Thymus (tissue), 14 donors: ENCODE data around the gene POLR2J2. TPM values are rescaled to one million over a fixed set of nuclear protein-coding genes. Genes with fewer than 3 reads are reported as not detected.
"Not testable (repeated sequence)": the region's sequence is repeated elsewhere in the genome, so short reads cannot be mapped to it uniquely, and the experiment has no call there.

Experiments
- DNase-seq, 9 donors: peaks; one replicate each; pipeline ENCODE4 v3.0.0-alpha.2; 2013; ENCODE audit warnings: low spot score in 9 of 9, low read depth in 6 of 9, missing footprints in 1 of 9
- H3K27ac ChIP-seq, 2 donors: one replicate each; pipeline ENCODE4 v1.5.1; 2013; ENCODE audit warnings: control low read depth in 1 of 2, low read depth in 1 of 2, low read length in 1 of 2, mild to moderate bottlenecking in 1 of 2, moderate library complexity in 1 of 2
- H3K27me3 ChIP-seq, 2 donors: one replicate each; pipeline ENCODE4 v1.5.1; 2013; ENCODE audit warnings: low read length in 1 of 2; ENCODE audit not compliant: control insufficient read depth in 2 of 2, insufficient read depth in 1 of 2
- H3K36me3 ChIP-seq, 2 donors: one replicate each; pipeline ENCODE4 v1.5.1; 2013; ENCODE audit warnings: low read length in 1 of 2, mild to moderate bottlenecking in 1 of 2, moderate library complexity in 1 of 2; ENCODE audit not compliant: control insufficient read depth in 2 of 2, insufficient read depth in 2 of 2
- H3K4me1 ChIP-seq, 2 donors: one replicate each; pipeline ENCODE4 v1.5.1; 2013; ENCODE audit warnings: low read length in 2 of 2; ENCODE audit not compliant: control insufficient read depth in 2 of 2, insufficient read depth in 2 of 2
- H3K4me3 ChIP-seq, 2 donors: one replicate each; pipeline ENCODE4 v1.5.1; 2013; ENCODE audit warnings: low read length in 2 of 2, control low read depth in 1 of 2, mild to moderate bottlenecking in 1 of 2
- H3K9me3 ChIP-seq, 2 donors: one replicate each; pipeline ENCODE4 v1.5.1; 2013; ENCODE audit warnings: low read length in 1 of 2, mild to moderate bottlenecking in 1 of 2; ENCODE audit not compliant: control insufficient read depth in 2 of 2, insufficient read depth in 1 of 2
- WGBS: extraction: QIAGEN DNeasy Blood & Tissue Kit; methylation state at CpG from one replicate; pipeline ENCODE4 v1.1.7; 2013; 5-methylcytosine and 5-hydroxymethylcytosine counted together
- long read RNA-seq, 10 donors: transcript quantifications; one replicate each; lab custom pipeline, GENCODE V29; 2026
- polyA plus RNA-seq: library from polyadenylated mRNA; stranded (reverse); fragments of 200-250 nt; gene quantifications from one replicate; pipeline ENCODE4 v1.2.3, GENCODE V29; 2013
- total RNA-seq: library from RNA; stranded (reverse); fragments of 120-200 nt; gene quantifications from one replicate; pipeline ENCODE4 v1.2.4, GENCODE V29; 2013
- donor health status: healthy.

Gene POLR2J2
- total RNA-seq (1.3 TPM), polyA plus RNA-seq (4.8 TPM)
- long read RNA-seq, donor 1 = 0 reads
- long read RNA-seq, donor 2 = 0 reads
- long read RNA-seq, donor 3, partial matches to known transcripts = 0 of 4 reads
- long read RNA-seq, donor 3, other reads (novel, unspliced or antisense) = 0 of 4 reads
- long read RNA-seq, donor 4, partial matches to known transcripts = 0 of 4 reads
- long read RNA-seq, donor 4, other reads (novel, unspliced or antisense) = 0 of 4 reads
- long read RNA-seq, donor 5, partial matches to known transcripts = 0 of 5 reads
- long read RNA-seq, donor 5, other reads (novel, unspliced or antisense) = 0 of 5 reads
- long read RNA-seq, donor 6 = 0 reads
- long read RNA-seq, donor 7 = 0 reads
- long read RNA-seq, donor 8 = 0 reads
- long read RNA-seq, donor 9, partial matches to known transcripts = 0 of 6 reads
- long read RNA-seq, donor 9, other reads (novel, unspliced or antisense) = 0 of 6 reads
- long read RNA-seq, donor 10 = 0 reads

DNA sequence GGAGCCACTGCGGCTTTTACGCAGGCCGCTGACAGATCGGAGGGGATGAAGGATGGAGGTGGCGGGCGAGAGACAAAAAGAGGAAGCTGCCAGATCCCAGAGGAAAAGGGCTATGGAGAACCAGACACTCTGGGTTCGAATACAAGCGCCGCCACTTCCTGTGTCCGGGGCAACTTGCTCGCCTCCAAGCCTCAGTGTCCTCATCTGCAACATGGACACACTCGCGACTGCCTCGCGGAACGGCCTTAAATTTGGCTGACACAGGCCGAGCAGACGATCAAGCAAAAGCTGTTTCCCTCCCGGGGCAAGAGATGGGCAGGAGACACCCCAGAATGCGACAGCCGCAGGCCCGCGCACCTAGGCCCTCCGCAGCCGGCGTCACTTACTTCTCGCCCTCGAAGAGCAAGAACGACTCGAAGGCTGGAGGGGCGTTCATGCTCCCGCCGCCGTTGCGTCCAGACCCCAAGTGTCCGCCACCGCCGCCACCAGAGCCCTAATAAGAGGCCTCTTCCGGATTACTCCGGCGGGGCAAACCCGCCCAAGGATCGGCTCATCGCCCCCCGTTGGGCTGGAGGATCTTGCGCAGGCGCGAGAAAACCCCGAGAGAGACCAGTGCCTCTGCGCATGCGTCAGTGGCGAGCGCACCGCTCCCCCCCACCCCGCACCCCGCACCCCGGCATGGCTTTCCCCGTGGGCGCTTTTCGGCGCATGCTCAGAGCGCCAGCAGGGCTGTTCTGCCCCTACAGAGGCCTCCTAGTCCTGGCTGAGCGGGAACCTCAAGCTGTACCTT is at the start of gene POLR2J2:
TSS of gene POLR2J2 (minus strand) at position 498 of the 790 bp plus-strand sequence. CDS start at position 436, 62 bp downstream.
- H3K4me3 ChIP-seq = peak within 1 kb of the TSS; percentile 31 to 54
- not testable (repeated sequence) for H3K36me3 ChIP-seq, H3K27ac ChIP-seq, H3K9me3 ChIP-seq, H3K27me3 ChIP-seq, H3K4me1 ChIP-seq
- WGBS = 0% methylated on average over 18 of the region's 63 CpGs
- DNase-seq = peak in 4 of 9 donors; percentile 4 to 86 (median 72)

DNA sequence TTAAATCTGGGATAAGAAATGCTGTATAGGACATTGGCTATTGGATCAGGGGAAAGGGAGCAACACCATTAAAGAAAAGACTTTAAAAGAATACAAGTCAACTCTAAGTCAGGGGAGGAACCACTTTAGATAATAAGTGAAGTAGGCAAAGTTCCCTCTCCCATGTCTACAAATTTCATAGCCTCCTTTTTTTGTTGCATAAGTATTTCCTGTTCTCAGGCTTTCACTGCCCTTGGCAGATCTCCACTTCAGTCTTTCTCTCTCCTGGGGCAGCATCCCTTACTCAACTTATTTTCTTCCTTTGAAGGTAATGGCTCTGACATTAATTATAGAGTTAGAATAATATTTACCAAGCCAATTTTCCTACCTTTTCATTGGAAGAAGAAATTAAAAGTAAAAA is 47.0 kb upstream of the POLR2J2 start:
- H3K27ac ChIP-seq, H3K36me3 ChIP-seq, H3K4me1 ChIP-seq, DNase-seq, H3K4me3 ChIP-seq, H3K27me3 ChIP-seq, H3K9me3 ChIP-seq: not testable (repeated sequence)

GRCh38 chr7:102715718-102716117 is 44.3 kb upstream of the POLR2J2 start:
- not testable (repeated sequence) for H3K27me3 ChIP-seq, H3K4me3 ChIP-seq, H3K4me1 ChIP-seq, H3K9me3 ChIP-seq, DNase-seq, H3K36me3 ChIP-seq, H3K27ac ChIP-seq
- WGBS = 90% methylated on average over 2 of the region's 3 CpGs

- H3K27ac ChIP-seq, H3K27me3 ChIP-seq, DNase-seq, H3K9me3 ChIP-seq, H3K4me3 ChIP-seq, H3K36me3 ChIP-seq, H3K4me1 ChIP-seq: not testable (repeated sequence)
- 98% methylated on average over 4 of the region's 6 CpGs for WGBS
These were observed 43.5 kb upstream of the POLR2J2 start for GRCh38 chr7:102714774-102715522.

DNA sequence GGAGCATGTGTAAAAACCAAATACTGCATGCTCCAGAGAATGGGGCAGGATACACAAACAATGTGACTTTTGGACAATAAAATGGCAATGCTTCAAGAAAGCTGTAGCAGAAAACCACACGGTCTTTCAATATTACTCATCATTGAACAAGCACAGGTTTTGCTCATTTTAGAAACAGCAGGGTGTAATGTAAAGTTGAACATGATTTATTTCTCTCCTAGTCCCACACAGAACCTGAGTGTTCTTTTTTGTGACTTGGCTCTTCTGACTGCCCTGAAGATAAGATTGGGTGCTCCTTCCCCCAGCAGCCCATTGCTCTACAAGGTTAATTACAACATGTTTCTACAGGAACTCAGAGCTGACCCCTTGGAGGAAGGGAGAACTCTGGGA is 42.2 kb upstream of the POLR2J2 start:
- H3K4me1 ChIP-seq, H3K27me3 ChIP-seq, H3K4me3 ChIP-seq, H3K9me3 ChIP-seq, H3K36me3 ChIP-seq, DNase-seq, H3K27ac ChIP-seq: not testable (repeated sequence)
- WGBS = no CpG with 5 or more reads among the region's 1 CpG

DNA sequence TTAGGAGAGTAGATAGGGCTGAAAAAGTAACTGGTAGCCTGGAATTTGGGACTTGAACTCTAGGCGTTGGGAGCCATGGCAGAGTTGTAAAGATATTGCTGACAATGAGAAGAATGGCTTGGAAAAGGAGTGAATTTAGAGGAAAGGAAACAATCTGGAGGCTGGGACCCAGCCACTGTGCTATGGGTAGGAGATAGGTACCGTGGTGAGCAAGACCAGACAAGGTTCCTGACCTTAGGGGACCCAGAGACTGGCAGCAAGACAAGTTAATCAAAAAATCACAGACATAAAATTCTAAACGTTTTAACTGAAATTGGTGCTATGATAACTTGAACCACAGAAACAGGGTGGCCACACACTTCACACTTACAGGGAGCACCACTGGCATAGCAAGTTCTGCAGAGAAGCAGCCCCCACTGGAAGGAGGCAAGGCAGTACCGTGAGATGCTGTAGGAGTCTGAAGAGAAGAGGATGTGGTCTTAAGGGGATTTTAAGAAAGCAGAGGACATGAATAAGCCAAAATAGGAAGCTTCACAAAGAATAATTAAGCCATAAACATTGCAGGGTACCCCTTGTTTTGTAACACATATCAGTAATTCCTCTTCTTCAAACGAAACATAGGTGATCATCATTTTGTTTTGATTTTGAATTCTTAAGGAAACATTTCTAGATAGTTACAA is 41.7 kb upstream of the POLR2J2 start:
- WGBS = 47% methylated on average over 5 of the region's 5 CpGs
- H3K27ac ChIP-seq, H3K4me1 ChIP-seq, H3K36me3 ChIP-seq, H3K4me3 ChIP-seq, H3K27me3 ChIP-seq, H3K9me3 ChIP-seq: not testable (repeated sequence)
- peak in 2 of 9 donors; percentile 2 to 8 for DNase-seq

DNA sequence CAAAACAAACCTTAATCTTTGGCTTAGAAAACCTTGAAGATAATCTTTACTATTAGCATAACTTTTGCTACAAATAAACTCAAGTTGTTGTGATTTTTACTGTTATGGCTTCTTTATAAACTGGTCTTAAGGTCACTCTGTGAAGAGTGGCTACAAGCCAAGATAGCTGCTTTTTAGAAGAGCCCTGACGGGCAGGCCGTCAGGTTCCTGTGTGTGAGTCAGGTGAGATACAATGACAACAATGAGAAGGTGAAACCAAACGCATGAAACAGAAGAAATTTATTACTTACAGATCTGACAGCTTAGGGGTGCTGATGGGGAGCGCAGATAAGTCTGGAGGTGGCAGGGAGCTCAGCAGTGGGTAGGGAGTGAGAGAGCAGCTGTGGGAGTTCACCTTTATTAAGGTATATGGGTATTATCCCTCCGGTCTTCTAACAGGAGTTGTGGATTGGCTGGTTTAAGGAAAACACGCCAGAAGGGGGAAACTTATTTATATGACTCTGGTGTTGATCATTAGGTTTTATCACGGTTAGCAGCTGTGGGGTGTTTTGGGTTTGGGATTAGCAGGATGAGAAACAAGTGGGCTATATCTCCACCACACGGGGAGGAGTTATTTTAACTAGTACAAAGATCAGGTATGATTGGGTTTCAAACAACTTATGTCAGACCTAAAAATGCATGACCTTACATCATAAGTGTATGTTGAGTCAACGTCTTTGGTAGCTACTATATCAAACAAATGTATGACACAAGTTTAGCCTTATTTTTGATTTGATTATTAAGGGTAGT is 27.7 kb upstream of the POLR2J2 start:
- H3K36me3 ChIP-seq, H3K27me3 ChIP-seq, H3K27ac ChIP-seq, H3K4me3 ChIP-seq, DNase-seq, H3K4me1 ChIP-seq, H3K9me3 ChIP-seq: not testable (repeated sequence)
- WGBS = 84% methylated on average over 9 of the region's 9 CpGs
